B cell (primary cell): ENCODE measurements around the gene ASB17. TPM values are rescaled to one million over a fixed set of nuclear protein-coding genes. Genes with fewer than 3 reads are reported as not detected.
"Not testable (repeated sequence)": the region's sequence is repeated elsewhere in the genome, so short reads cannot be mapped to it uniquely, and the experiment has no call there.

ENCODE experiments used
- ATAC-seq: fragments of 200-7000 bp; cut with Tn5 transposase; one replicate; pipeline ENCODE4 v1.10.0; 2021; ENCODE audit warnings: low read depth, mild to moderate bottlenecking, moderate number of reproducible peaks, moderate library complexity
- CTCF ChIA-PET: fragments of 350-600 bp; sonication (Branson Sonifier 250); formaldehyde crosslinking; loops from one replicate; lab custom pipeline; 2021; ENCODE audit warnings: antibody characterized with exemption, inconsistent platforms; lab: Charles Lee
- POLR2A ChIA-PET: fragments of 350-600 bp; sonication (Branson Sonifier 250); formaldehyde crosslinking; loops from one replicate; lab custom pipeline; 2021; ENCODE audit warnings: antibody characterized with exemption; lab: Charles Lee
- DNase-seq: peaks from one replicate; pipeline ENCODE4 v3.0.0; 2013
- H2AFZ ChIP-seq: 2 replicates; pipeline ENCODE4 v1.6.1; 2012; ENCODE audit warnings: mild to moderate bottlenecking, low read depth, low read length; ENCODE audit not compliant: insufficient read depth, poor library complexity, severe bottlenecking
- H3K27ac ChIP-seq, 2 donors: 1 replicate in 1 of 2; 2 replicates in 1 of 2; pipeline ENCODE4 v1.5.1; 2012 to 2013; ENCODE audit warnings: low read length in 2 of 2, mild to moderate bottlenecking in 2 of 2, moderate library complexity in 1 of 2
- H3K27me3 ChIP-seq, 4 experiments: fragments of 200-600 bp in 1 of 4; sonication (generic) in 1 of 4; replicated peaks in 1 of 4; 1 replicate in 2 of 4; 2 replicates in 2 of 4; pipeline versions ENCODE4 v1.6.1 to v1.7.0; 2013 to 2016; ENCODE audit warnings: low read length in 3 of 4, mild to moderate bottlenecking in 2 of 4, mixed read lengths in 1 of 4, moderate library complexity in 1 of 4; ENCODE audit not compliant: insufficient read depth in 4 of 4, control insufficient read depth in 3 of 4; ENCODE audit errors: control extremely low read depth in 1 of 4
- H3K36me3 ChIP-seq, 2 experiments: replicated peaks in 1 of 2; 1 replicate in 1 of 2; 2 replicates in 1 of 2; pipeline versions ENCODE4 v1.6.1 to v1.7.1; 2013; ENCODE audit warnings: low read length in 1 of 2; ENCODE audit not compliant: insufficient read depth in 2 of 2, control insufficient read depth in 1 of 2; ENCODE audit errors: control extremely low read depth in 1 of 2, extremely low read depth in 1 of 2
- H3K4me1 ChIP-seq, 2 donors: fragments of 200-600 bp in 1 of 2; sonication (generic) in 1 of 2; 1 replicate in 1 of 2; 2 replicates in 1 of 2; pipeline versions ENCODE4 v1.5.1 to v1.6.1; 2013 to 2017; ENCODE audit warnings: low read length in 2 of 2; ENCODE audit not compliant: control insufficient read depth in 2 of 2, insufficient read depth in 2 of 2
- H3K4me2 ChIP-seq: replicated peaks from 2 replicates; pipeline ENCODE3; 2012; ENCODE audit warnings: mild to moderate bottlenecking, low read depth, low read length; ENCODE audit not compliant: poor library complexity, severe bottlenecking
- H3K4me3 ChIP-seq, 5 experiments: fragments of 200-600 bp in 1 of 5; sonication (generic) in 1 of 5; 1 replicate in 3 of 5; 2 replicates in 2 of 5; pipeline versions ENCODE4 v1.5.1 to v1.7.0; 2011 to 2016; ENCODE audit warnings: low read length in 4 of 5, mild to moderate bottlenecking in 4 of 5, low read depth in 2 of 5, control low read depth in 1 of 5, moderate library complexity in 1 of 5; ENCODE audit not compliant: insufficient read depth in 1 of 5; ENCODE audit errors: control extremely low read depth in 1 of 5, extremely low read depth in 1 of 5
- H3K79me2 ChIP-seq: fragments of 200-600 bp; sonication (generic); one replicate; pipeline ENCODE4 v1.6.0; 2016; ENCODE audit warnings: low read length; ENCODE audit not compliant: control insufficient read depth, insufficient read depth
- H3K9ac ChIP-seq: fragments of 200-600 bp; sonication (generic); 2 replicates; pipeline ENCODE4 v1.6.1; 2017; ENCODE audit warnings: mild to moderate bottlenecking, low read length, moderate library complexity
- H3K9me3 ChIP-seq, 3 donors: one replicate each; pipeline versions ENCODE4 v1.6.1 to v1.7.1; 2013; ENCODE audit warnings: low read length in 2 of 3; ENCODE audit not compliant: control insufficient read depth in 2 of 3, insufficient read depth in 1 of 3; ENCODE audit errors: control extremely low read depth in 1 of 3
- H4K20me1 ChIP-seq: 2 replicates; pipeline ENCODE4 v1.6.0; 2012; ENCODE audit warnings: mild to moderate bottlenecking, low read length; ENCODE audit not compliant: insufficient read depth, control insufficient read depth, poor library complexity, severe bottlenecking
- H3K27ac Mint-ChIP-seq: one replicate; pipeline ENCODE4 v1.8.0; 2021; ENCODE audit warnings: mixed read lengths
- H3K27me3 Mint-ChIP-seq: one replicate; pipeline ENCODE4 v1.8.0; 2021; ENCODE audit warnings: mixed read lengths
- H3K4me1 Mint-ChIP-seq: one replicate; pipeline ENCODE4 v1.8.0; 2021; ENCODE audit warnings: mixed read lengths
- H3K4me3 Mint-ChIP-seq: one replicate; pipeline ENCODE4 v1.8.0; 2021; ENCODE audit warnings: mixed read lengths
- H3K9me3 Mint-ChIP-seq: one replicate; pipeline ENCODE4 v1.8.0; 2022; ENCODE audit warnings: mixed read lengths; ENCODE audit not compliant: insufficient read depth
- EZH2 ChIP-seq: IDR thresholded peaks from 2 replicates; pipeline ENCODE4 v1.6.1; 2012; ENCODE audit warnings: borderline replicate concordance, low read depth, mild to moderate bottlenecking, moderate library complexity, low read length; ENCODE audit not compliant: insufficient read depth, poor library complexity, severe bottlenecking
- WGBS: methylation state at CpG from one replicate; pipeline ENCODE4 v1.1.5; 2013; ENCODE audit warnings: missing lambda C conversion rate; ENCODE audit not compliant: insufficient coverage; 5-methylcytosine and 5-hydroxymethylcytosine counted together
- intact Hi-C: fragments of 100-400 bp; cut with micrococcal nuclease; formaldehyde crosslinking; loops from one replicate; pipeline ENCODE4 v1.10.0; 2022
- polyA plus RNA-seq: library from polyadenylated mRNA; depleted of rRNA; stranded (reverse); fragments of >200 nt; gene quantifications from 2 replicates; pipeline ENCODE4 v1.2.3, GENCODE V29; 2012
- total RNA-seq, 2 donors: library from RNA; stranded (reverse); fragments of 120-200 nt in 1 of 2; gene quantifications; 1 replicate in 1 of 2; 2 replicates in 1 of 2; pipeline versions ENCODE4 v1.2.3 to v1.2.4, GENCODE V29; 2013 to 2022
- TF ChIP-seq, protein P1 (sequence below): fragments of 200-600 bp; IDR thresholded peaks from one replicate; pipeline ENCODE4 v1.8.0; 2022; ENCODE audit warnings: antibody characterized with exemption, mild to moderate bottlenecking

The ASB17 gene
- total and polyA plus RNA-seq, 2 donors (not counting 1 experiment from before 2014, with no cell fraction given): not detected

DNA sequence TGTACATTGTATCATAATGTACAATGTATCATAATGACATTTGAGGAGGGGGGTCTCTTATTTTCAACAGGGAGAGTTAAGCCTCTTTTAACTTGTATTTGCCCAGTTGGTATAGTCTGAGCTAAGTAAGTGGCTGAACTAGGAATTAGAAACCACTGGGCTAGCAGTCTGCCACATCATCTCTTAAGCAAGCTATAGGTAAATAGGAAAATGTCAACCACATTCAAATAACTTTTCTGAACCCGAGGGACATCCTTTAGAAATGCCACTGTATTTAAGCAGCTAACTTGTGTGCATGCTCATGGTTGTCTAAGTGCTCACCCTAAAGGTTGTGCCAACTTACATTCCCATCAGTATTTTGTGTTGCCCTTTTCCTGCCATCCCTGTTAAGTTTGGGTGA lies 35.5 kb upstream of the ASB17 start:
- WGBS: 29% methylated on average over 1 of the region's 1 CpG
- no peaks in the 10 kb centered on the region for H3K36me3 ChIP-seq
- POLR2A ChIA-PET: no interaction called here
- intact Hi-C loops: no loop called here
- DNase-seq (no peak), ATAC-seq (no peak)
- no peaks in the 10 kb centered on the region for H3K79me2 ChIP-seq
- no peaks in the 10 kb centered on the region for H3K9me3 ChIP-seq
- no peak overlapping the region for H3K9ac ChIP-seq
- H3K27ac ChIP-seq: no peak overlapping the region
- no peak overlapping the region for H3K4me3 Mint-ChIP-seq
- H3K4me1 ChIP-seq: no peaks in the 10 kb centered on the region
- H3K27ac Mint-ChIP-seq: no peak overlapping the region
- H3K4me1 Mint-ChIP-seq: no peaks in the 10 kb centered on the region
- no peaks in the 10 kb centered on the region for H4K20me1 ChIP-seq
- H3K9me3 Mint-ChIP-seq: no peaks in the 10 kb centered on the region
- TF ChIP-seq EZH2: no peak
- TF ChIP-seq, protein P1, sequence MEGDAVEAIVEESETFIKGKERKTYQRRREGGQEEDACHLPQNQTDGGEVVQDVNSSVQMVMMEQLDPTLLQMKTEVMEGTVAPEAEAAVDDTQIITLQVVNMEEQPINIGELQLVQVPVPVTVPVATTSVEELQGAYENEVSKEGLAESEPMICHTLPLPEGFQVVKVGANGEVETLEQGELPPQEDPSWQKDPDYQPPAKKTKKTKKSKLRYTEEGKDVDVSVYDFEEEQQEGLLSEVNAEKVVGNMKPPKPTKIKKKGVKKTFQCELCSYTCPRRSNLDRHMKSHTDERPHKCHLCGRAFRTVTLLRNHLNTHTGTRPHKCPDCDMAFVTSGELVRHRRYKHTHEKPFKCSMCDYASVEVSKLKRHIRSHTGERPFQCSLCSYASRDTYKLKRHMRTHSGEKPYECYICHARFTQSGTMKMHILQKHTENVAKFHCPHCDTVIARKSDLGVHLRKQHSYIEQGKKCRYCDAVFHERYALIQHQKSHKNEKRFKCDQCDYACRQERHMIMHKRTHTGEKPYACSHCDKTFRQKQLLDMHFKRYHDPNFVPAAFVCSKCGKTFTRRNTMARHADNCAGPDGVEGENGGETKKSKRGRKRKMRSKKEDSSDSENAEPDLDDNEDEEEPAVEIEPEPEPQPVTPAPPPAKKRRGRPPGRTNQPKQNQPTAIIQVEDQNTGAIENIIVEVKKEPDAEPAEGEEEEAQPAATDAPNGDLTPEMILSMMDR: no peak
- peaks cover 0 to 4% (median 1%) of the 10 kb centered on the region in 4 experiments for H3K27me3 ChIP-seq
- CTCF ChIA-PET: no interaction called here
- H3K4me2 ChIP-seq: no peak overlapping the region
- peaks cover 9% of the 10 kb centered on the region for H3K27me3 Mint-ChIP-seq
- H3K4me3 ChIP-seq: no peak overlapping the region
- no peak overlapping the region for H2AFZ ChIP-seq

DNA sequence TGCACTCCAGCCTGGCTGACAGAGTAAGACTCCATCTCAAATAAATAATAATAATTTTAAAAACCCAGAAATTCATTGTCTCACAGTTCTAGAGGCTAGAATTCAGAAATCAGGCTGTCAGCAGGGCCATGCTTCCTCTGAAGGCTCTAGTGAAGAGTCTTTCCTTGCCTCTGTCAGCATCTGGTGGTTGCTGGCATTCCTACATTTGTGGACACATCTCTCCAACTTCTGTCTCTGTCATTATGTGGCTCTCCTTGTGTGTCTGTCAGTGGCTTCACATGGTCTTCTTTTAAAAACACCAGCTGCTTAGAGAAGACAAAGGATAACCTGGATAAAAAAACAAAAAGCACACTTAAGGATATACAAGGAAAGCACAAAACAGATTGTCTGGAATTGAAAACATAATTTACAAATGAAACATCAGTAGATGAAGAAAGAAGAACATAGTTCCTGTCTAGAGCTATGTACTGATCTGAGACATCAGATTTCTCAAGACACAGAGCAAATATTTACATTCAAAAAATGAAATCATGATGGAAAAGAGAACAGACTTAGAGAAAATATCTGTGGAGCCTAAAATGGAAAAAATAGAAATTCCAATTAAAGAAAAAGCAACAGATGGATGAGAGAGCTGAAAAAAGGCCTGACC lies 32.7 kb upstream of the ASB17 start:
- no peak overlapping the region for H3K4me2 ChIP-seq
- Mint-ChIP-seq H3K4me1 (no peaks in the 10 kb centered on the region), H3K9me3 (peaks cover 2% of the 10 kb centered on the region), H3K27me3 (peaks cover 9% of the 10 kb centered on the region), H3K4me3 (no peak overlapping the region), H3K27ac (no peak overlapping the region)
- peaks cover 0 to 4% (median 1%) of the 10 kb centered on the region in 4 experiments for H3K27me3 ChIP-seq
- H3K79me2 ChIP-seq: no peaks in the 10 kb centered on the region
- ATAC-seq: no peak
- no peak overlapping the region for H3K9ac ChIP-seq
- ChIA-PET CTCF (no interaction called here), POLR2A (no interaction called here)
- H3K4me1 ChIP-seq: no peaks in the 10 kb centered on the region
- intact Hi-C loops: no loop called here
- H2AFZ ChIP-seq: no peak overlapping the region
- DNase-seq: no peak
- no peaks in the 10 kb centered on the region for H3K9me3 ChIP-seq
- no peak for TF ChIP-seq EZH2
- TF ChIP-seq, protein P1: no peak
- H3K27ac ChIP-seq: no peak overlapping the region
- H3K36me3 ChIP-seq: no peaks in the 10 kb centered on the region
- no peaks in the 10 kb centered on the region for H4K20me1 ChIP-seq
- H3K4me3 ChIP-seq: no peak overlapping the region

DNA sequence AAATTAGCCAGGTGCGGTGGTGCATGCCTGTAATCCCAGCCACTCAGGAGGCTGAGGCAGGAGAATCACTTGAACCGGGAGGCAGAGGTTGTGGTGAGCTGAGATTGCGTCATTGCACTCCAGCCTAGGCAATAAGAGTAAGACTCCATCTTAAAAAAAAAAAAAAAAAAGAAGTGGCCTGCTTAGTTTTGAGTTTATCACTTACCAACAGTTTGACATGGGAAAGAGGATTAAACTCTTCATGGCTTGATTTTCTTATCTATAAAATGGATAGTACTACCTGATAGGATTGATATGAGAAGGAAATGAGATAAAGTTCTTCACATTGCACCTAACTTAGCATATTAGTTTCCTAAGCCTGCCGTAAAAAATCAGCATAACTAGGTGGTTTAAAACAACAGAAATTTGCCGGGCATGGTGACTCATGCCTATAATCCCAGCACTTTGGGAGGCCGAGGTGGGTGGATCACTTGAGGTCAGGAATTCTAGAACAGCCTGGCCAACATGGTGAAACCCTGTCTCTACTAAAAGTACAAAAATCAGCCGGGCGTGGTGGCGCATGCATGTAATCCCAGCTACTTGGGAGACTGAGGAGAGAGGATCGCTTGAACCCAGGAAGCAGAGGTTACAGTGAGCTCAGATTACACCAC lies 32.0 kb upstream of the ASB17 start:
- H3K4me1 Mint-ChIP-seq, H3K27me3 Mint-ChIP-seq, H3K4me2 ChIP-seq, H3K4me1 ChIP-seq, H3K27ac Mint-ChIP-seq, H3K9me3 ChIP-seq, DNase-seq, H3K27ac ChIP-seq, H3K4me3 Mint-ChIP-seq, H3K36me3 ChIP-seq, H2AFZ ChIP-seq, ATAC-seq, POLR2A ChIA-PET, H3K4me3 ChIP-seq, intact Hi-C loops, H3K27me3 ChIP-seq, H3K9me3 Mint-ChIP-seq, H4K20me1 ChIP-seq, CTCF ChIA-PET, H3K9ac ChIP-seq, H3K79me2 ChIP-seq: not testable (repeated sequence)
- 98% methylated on average over 4 of the region's 10 CpGs for WGBS
